ENCODE data around the gene SRXN1.

DNA sequence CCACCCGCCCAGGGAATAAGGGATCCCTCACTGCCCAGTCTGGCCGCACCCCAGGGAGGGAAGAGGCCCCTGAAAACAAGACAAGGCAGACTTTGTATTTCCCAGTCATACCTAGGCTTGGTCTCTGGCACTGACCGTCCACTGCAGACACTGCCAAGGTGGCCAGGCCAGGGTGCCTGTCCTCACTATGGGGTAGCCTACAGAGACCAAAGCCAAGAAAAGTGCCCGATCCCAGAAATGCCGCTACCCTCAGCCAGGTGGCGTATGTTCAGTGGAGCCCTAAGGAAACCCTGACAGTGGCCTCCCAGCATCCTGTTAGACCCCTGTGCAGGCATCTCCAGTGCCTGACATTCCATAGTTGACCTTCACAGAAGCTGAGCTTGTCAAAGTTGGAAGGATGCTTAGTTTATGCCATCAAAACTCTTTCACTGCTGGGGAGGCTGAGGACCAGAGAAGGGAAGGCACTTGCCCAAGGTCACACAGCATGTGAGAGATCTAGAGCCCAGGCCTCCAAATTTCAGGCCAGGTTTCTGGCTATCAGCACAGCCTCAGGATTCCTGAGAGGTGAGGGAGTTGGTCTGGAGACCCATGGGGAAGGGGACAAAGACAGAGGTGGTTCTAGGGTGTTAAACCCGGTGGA lies 20.1 kb upstream of the SRXN1 start:
- TF ChIP-seq EP300 (IDR thresholded peaks at IDR 0.05): no peak
- TF ChIP-seq, protein P1, sequence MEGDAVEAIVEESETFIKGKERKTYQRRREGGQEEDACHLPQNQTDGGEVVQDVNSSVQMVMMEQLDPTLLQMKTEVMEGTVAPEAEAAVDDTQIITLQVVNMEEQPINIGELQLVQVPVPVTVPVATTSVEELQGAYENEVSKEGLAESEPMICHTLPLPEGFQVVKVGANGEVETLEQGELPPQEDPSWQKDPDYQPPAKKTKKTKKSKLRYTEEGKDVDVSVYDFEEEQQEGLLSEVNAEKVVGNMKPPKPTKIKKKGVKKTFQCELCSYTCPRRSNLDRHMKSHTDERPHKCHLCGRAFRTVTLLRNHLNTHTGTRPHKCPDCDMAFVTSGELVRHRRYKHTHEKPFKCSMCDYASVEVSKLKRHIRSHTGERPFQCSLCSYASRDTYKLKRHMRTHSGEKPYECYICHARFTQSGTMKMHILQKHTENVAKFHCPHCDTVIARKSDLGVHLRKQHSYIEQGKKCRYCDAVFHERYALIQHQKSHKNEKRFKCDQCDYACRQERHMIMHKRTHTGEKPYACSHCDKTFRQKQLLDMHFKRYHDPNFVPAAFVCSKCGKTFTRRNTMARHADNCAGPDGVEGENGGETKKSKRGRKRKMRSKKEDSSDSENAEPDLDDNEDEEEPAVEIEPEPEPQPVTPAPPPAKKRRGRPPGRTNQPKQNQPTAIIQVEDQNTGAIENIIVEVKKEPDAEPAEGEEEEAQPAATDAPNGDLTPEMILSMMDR (IDR thresholded peaks at IDR 0.05): no peak
- TF ChIP-seq POLR2AphosphoS5 (IDR thresholded peaks at IDR 0.05): no peak
